CD4-positive, alpha-beta T cell (primary cell): Measurements from ENCODE around the gene FBN2. TPM values are rescaled to one million over a fixed set of nuclear protein-coding genes. Genes with fewer than 3 reads are reported as not detected.

ENCODE experiments used
- ATAC-seq: fragments of 200-7000 bp; cut with Tn5 transposase; one replicate; pipeline ENCODE4 v1.10.0; 2022; ENCODE audit warnings: mild to moderate bottlenecking; ENCODE audit not compliant: poor library complexity
- CTCF ChIA-PET: fragments of 350-600 bp; sonication (Branson Sonifier 250); formaldehyde crosslinking; loops from one replicate; lab custom pipeline; 2021; ENCODE audit warnings: antibody characterized with exemption, inconsistent platforms; lab: Charles Lee
- POLR2A ChIA-PET: fragments of 350-600 bp; sonication (Branson Sonifier 250); formaldehyde crosslinking; loops from one replicate; lab custom pipeline; 2021; ENCODE audit warnings: antibody characterized with exemption, inconsistent platforms; lab: Charles Lee
- DNase-seq, 14 experiments: peaks; one replicate each; pipeline ENCODE4 v3.0.0-alpha.2; 2013 to 2020; ENCODE audit warnings: mixed read lengths in 2 of 14
- H3K27ac ChIP-seq, 2 donors: one replicate each; pipeline versions ENCODE4 v1.5.1 to v1.7.0; 2013; ENCODE audit warnings: low read length in 2 of 2, low read depth in 1 of 2, mild to moderate bottlenecking in 1 of 2
- H3K27me3 ChIP-seq, 2 experiments: 1 replicate in 1 of 2; 2 replicates in 1 of 2; pipeline versions ENCODE4 v1.6.1 to v1.7.0; 2013; ENCODE audit warnings: low read length in 2 of 2, control low read depth in 1 of 2, mild to moderate bottlenecking in 1 of 2, moderate library complexity in 1 of 2; ENCODE audit not compliant: insufficient read depth in 2 of 2, control insufficient read depth in 1 of 2
- H3K36me3 ChIP-seq: one replicate; pipeline ENCODE4 v1.6.1; 2013; ENCODE audit warnings: low read length, control low read depth; ENCODE audit not compliant: insufficient read depth
- H3K4me1 ChIP-seq: one replicate; pipeline ENCODE4 v1.6.1; 2013; ENCODE audit warnings: low read length, control low read depth; ENCODE audit not compliant: insufficient read depth
- H3K4me3 ChIP-seq: one replicate; pipeline ENCODE4 v1.5.1; 2013; ENCODE audit warnings: mild to moderate bottlenecking, low read length, moderate library complexity
- H3K9me3 ChIP-seq, 2 experiments: 1 replicate in 1 of 2; 2 replicates in 1 of 2; pipeline versions ENCODE4 v1.6.1 to v1.7.0; 2013; ENCODE audit warnings: low read length in 2 of 2, mild to moderate bottlenecking in 2 of 2, control low read depth in 1 of 2, moderate library complexity in 1 of 2; ENCODE audit not compliant: control insufficient read depth in 1 of 2, insufficient read depth in 1 of 2
- H3K27ac Mint-ChIP-seq: one replicate; pipeline ENCODE4 v1.8.0; 2020; ENCODE audit warnings: mixed read lengths
- H3K27me3 Mint-ChIP-seq: one replicate; pipeline ENCODE4 v1.8.0; 2021; ENCODE audit warnings: mixed read lengths
- H3K36me3 Mint-ChIP-seq: one replicate; pipeline ENCODE4 v1.8.0; 2021; ENCODE audit warnings: low read depth, mixed read lengths
- H3K4me1 Mint-ChIP-seq: one replicate; pipeline ENCODE4 v1.8.0; 2021; ENCODE audit warnings: low read depth, mixed read lengths
- H3K4me3 Mint-ChIP-seq: one replicate; pipeline ENCODE4 v1.8.0; 2020; ENCODE audit warnings: mild to moderate bottlenecking, mixed read lengths
- H3K9me3 Mint-ChIP-seq: one replicate; pipeline ENCODE4 v1.8.0; 2020; ENCODE audit warnings: mixed read lengths
- intact Hi-C, 2 experiments: fragments of 100-400 bp; cut with DNase I in 1 of 2; cut with micrococcal nuclease in 1 of 2; formaldehyde crosslinking; loops; one replicate each; pipeline versions ENCODE4 v1.15.1 to v1.9.0; 2023 to 2025; cut with DNase I, micrococcal nuclease
- total RNA-seq, 174 experiments: library from RNA in 2 of 174; stranded (reverse) in 2 of 174; gene quantifications; one replicate each; pipeline ENCODE4 v1.2.3 and lab custom pipeline; 2021 to 2026
- TF ChIP-seq, protein P1 (sequence below): fragments of 200-600 bp; IDR thresholded peaks from one replicate; pipeline ENCODE4 v1.8.0; 2022; ENCODE audit warnings: antibody characterized with exemption, mild to moderate bottlenecking

Gene FBN2
- total RNA-seq, 2 experiments from 2014 or later, result 0.06 TPM; not detected in 1

DNA sequence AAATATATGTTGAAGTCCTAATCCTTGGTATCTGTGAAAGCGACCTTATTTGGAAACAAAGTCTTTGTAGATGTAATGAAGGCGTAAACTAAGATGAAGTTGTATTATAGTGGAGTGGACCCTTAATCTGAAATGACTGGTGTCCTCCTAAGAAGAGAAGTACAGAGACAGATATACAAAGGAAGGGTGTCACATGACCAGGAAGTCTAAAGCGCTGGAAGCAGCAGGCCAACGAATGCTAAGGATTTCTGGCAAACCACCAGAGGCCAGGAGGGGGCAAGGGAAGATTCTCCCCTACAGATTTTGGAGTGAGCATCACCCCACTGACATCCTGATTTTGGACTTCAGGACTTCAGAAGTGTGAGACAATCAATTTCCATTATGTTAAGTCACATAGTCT, 292.1 kb downstream of the FBN2 start:
- Histone ChIP-seq H3K9me3 (no peaks in the 10 kb centered on the region), H3K4me1 (no peaks in the 10 kb centered on the region), H3K36me3 (no peaks in the 10 kb centered on the region), H3K27me3 (no peaks in the 10 kb centered on the region), H3K4me3 (no peak overlapping the region), H3K27ac (no peak overlapping the region)
- Mint-ChIP-seq H3K9me3 (no peaks in the 10 kb centered on the region), H3K4me1 (no peaks in the 10 kb centered on the region), H3K27ac (no peak overlapping the region), H3K4me3 (no peak overlapping the region), H3K36me3 (no peaks in the 10 kb centered on the region), H3K27me3 (peaks cover 12% of the 10 kb centered on the region)
- ATAC-seq, result no peak
- ChIA-PET CTCF (no interaction called here), POLR2A (no interaction called here)
- TF ChIP-seq, protein P1, sequence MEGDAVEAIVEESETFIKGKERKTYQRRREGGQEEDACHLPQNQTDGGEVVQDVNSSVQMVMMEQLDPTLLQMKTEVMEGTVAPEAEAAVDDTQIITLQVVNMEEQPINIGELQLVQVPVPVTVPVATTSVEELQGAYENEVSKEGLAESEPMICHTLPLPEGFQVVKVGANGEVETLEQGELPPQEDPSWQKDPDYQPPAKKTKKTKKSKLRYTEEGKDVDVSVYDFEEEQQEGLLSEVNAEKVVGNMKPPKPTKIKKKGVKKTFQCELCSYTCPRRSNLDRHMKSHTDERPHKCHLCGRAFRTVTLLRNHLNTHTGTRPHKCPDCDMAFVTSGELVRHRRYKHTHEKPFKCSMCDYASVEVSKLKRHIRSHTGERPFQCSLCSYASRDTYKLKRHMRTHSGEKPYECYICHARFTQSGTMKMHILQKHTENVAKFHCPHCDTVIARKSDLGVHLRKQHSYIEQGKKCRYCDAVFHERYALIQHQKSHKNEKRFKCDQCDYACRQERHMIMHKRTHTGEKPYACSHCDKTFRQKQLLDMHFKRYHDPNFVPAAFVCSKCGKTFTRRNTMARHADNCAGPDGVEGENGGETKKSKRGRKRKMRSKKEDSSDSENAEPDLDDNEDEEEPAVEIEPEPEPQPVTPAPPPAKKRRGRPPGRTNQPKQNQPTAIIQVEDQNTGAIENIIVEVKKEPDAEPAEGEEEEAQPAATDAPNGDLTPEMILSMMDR, result no peak
- no peak for DNase-seq
- intact Hi-C loops, result no loop called here

DNA sequence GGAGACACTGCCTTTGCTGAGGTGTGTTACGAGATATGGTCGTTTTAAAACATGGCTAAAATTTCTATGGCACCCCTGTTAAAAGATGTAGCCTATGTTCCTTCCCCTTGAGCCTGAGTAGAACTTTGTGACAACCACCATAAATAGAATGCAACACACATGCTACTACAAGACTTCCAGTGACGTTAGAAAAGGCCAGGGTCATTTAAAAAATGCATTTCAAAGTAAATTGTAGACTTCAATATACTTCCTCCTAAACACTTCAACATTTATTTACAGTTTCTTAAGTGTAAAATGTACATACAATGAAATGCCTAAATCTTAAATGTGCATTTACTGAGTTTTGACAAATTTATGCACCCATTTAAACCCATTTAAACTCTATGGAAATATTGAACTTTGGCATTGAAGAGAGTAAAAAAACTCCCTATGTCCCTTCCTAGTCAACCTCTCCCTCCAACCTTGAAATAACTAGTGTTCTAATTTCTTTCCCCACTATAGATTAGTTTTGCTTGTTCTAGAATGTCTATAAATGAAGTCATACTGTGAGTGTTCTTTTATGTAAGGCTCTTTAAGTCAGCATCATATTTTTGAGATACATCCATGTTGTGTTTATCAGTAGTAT, 294.0 kb downstream of the FBN2 start:
- CTCF ChIA-PET, result no interaction called here
- no peaks in the 10 kb centered on the region for H3K27me3 ChIP-seq
- H3K36me3 ChIP-seq, result no peaks in the 10 kb centered on the region
- TF ChIP-seq, protein P1, result no peak
- no peaks in the 10 kb centered on the region for H3K9me3 ChIP-seq
- POLR2A ChIA-PET, result no interaction called here
- H3K4me1 ChIP-seq, result no peaks in the 10 kb centered on the region
- H3K4me3 Mint-ChIP-seq, result no peak overlapping the region
- no peaks in the 10 kb centered on the region for H3K36me3 Mint-ChIP-seq
- H3K27me3 Mint-ChIP-seq, result peaks cover 14% of the 10 kb centered on the region
- no peaks in the 10 kb centered on the region for H3K4me1 Mint-ChIP-seq
- intact Hi-C loops, result no loop called here
- DNase-seq (no peak), ATAC-seq (no peak)
- no peak overlapping the region for H3K4me3 ChIP-seq
- H3K27ac Mint-ChIP-seq, result no peak overlapping the region
- H3K27ac ChIP-seq, result no peak overlapping the region
- H3K9me3 Mint-ChIP-seq, result no peaks in the 10 kb centered on the region

DNA sequence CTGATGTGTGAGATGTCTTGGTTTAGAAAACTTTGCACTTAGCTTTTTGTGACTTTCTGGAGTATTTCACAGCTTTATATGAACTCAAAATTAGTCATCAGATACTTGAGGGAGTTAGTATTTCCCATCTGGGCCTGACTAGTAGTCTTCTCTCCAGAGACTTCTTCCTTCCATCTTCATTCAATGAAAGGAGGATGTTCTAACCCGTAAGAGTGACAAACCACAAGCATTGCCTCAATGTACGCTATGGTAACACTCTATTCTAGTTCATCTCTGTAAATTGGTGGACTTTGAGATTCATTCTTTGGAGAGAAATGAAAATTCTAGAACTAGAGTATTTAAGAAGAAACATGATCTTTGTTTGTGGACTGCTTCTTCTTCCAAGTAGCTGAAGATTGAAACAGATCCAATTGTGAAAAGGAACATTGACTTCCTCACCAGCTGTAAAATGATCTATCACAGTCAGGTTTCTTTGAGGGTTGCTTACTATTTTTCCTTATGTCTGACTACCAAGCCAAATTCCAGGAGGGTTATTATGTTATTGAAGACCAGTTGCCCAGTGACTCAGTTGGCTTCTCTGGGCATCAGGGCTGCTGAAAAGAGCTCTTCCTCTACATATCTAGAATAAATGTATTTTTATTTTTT, 296.9 kb downstream of the FBN2 start:
- Histone ChIP-seq H3K4me1 (no peaks in the 10 kb centered on the region), H3K4me3 (no peak overlapping the region), H3K36me3 (no peaks in the 10 kb centered on the region), H3K27ac (no peak overlapping the region), H3K27me3 (peaks cover 0 to 4% of the 10 kb centered on the region in 2 experiments), H3K9me3 (no peaks in the 10 kb centered on the region)
- TF ChIP-seq, protein P1, result no peak
- intact Hi-C loops, result no loop called here
- DNase-seq (no peak), ATAC-seq (no peak)
- Mint-ChIP-seq H3K27ac (no peak overlapping the region), H3K27me3 (peaks cover 27% of the 10 kb centered on the region), H3K4me3 (no peak overlapping the region), H3K36me3 (no peaks in the 10 kb centered on the region), H3K4me1 (no peaks in the 10 kb centered on the region), H3K9me3 (no peaks in the 10 kb centered on the region)
- ChIA-PET CTCF (no interaction called here), POLR2A (no interaction called here)
